GM18507 (cell line): ENCODE data around the gene ACTR1B.
"Not testable (repeated sequence)": the region's sequence is repeated elsewhere in the genome, so short reads cannot be mapped to it uniquely, and the experiment has no call there.

Experiments
- DNase-seq: peaks from one replicate; pipeline ENCODE4 v3.0.0; 2011; ENCODE audit warnings: low read depth; ENCODE audit not compliant: insufficient read length; ENCODE audit errors: extremely low spot score
- FAIRE-seq: peaks from 2 replicates; lab custom pipeline; 2011; peaks lifted over from hg19 to GRCh38; lab: Jason Lieb, UNC

Gene ACTR1B

DNA sequence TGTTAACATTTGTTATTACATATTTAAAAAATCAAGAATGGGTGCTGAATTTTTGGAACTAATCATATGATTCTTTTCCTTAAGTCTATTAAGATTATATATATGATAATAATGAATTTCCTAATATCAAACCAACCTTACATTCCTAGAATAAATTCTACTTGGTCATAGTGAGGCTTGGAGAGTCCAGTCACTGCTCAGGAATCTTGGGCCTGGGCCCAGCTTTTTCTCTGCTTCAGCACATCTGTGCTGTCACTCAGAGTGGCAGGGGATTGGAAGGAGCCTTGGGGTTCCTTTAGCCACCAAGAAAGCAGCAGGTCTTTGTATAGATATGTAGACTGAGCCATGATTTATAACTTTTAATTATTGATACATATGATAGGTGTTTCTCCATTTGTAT is 29.6 kb upstream of the ACTR1B start:
- DNase-seq (no peak), FAIRE-seq (no peak)

DNA sequence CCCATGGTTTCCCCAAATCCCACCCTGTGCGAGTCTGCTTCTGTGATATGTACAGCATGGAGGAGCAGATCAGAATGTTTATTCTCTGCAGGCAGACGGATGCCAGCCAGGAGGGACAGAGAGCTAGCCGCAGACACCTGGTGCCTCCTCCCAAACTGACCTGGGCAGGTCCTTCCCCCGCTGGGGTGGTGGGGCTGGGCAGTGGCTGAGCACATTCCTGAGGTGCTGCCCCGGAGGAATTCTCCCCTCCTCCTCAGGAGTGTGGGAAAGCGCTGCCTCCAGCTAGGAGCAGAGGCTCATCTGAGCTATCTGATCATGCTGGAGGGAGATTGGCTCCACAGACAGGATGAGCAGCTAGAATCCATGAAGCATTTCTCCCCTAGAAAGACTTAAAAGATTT is 27.3 kb upstream of the ACTR1B start:
- DNase-seq = no peak
- no peak for FAIRE-seq

DNA sequence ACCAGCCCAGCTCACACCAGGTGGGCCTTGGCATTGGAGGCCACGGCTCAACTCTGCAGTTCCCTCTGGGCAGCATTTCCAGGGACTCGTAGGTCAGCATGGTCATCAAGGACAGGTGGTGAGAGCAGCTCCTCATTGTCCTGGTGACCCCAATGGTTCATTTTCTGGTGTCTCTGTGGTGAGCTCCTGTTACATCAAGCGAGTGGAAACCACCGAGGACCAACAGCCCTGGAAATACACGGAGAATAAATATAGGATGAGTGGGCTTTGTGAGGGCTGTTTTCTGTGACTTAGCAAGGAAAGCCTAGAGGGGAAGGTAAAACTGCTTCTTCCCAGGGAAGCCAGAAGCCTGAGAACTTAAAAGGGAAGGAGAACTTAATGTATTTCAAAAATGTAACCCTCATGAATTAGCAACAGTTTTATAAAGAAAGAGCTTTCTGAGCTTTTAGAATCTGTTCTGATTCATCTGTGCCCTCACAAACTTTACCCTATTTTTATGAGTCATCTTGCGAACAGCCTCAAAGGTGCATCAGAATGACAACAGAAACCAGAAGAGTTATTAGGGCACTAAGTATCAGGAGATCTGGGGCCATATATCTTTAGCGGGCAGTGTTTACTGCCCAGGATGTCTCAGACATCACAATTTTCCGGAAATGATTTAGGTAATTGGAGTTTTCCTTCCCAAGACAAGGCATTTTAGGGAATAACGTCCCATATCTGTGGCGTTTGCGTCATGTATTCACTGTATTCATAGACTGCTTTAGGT is 24.4 kb upstream of the ACTR1B start:
- DNase-seq (no peak), FAIRE-seq (no peak)

DNA sequence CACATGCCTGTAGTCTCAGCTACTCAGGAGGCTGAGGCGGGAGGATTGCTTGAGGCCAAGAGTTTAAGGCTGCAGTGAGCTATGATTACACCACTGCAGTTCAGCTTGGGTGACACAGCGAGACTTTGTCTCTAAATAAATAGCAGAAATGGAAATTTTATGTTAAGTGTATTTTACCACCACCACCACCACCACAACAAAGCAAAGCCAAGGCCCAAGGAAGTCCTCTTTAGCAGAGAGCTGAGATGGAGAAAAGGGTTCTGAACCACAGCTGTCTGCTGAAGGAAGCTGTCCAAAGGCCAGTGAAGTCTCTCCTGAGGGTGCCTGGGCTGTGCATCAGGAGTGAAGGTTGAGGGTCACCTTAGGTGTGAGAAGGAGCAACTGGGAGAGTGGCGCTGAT is 23.4 kb upstream of the ACTR1B start:
- FAIRE-seq, DNase-seq: not testable (repeated sequence)

DNA sequence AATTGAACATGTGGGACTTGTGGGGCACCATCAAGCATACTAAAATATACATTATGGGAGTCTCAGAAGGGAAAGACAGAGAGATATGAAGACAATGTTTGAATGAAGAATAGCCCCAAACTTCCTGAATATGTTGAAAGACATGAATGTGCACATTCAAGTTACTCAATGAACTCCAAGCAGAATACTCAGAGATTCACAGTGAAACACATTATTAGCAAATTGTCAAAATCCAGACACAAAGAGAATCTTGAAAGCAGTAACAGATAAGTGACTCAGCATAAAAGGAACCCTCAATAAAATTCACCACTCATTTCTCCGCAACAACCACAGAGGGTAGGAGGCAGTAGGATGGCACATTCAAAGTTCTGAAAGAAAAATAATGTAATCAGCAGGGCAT is 14.5 kb upstream of the ACTR1B start:
- DNase-seq (no peak), FAIRE-seq (no peak)

DNA sequence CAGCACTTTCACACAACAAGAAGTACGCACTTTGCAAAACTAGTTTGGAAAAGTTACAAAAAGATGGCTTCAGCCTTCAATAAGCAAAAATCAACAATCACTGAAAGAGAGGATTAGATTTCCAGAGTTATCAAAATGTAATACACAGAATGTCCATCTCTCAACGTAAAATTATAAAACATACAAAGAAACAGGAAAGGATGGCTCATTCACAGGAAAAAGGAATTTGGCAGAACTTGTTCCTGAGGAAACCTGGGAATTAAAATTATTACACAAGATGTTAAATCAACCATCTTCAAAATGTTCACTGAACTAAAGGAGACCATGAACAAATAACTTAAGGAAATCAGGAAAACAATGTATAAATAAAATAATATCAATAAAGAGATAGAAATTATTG is 13.6 kb upstream of the ACTR1B start:
- DNase-seq (no peak), FAIRE-seq (no peak)

DNA sequence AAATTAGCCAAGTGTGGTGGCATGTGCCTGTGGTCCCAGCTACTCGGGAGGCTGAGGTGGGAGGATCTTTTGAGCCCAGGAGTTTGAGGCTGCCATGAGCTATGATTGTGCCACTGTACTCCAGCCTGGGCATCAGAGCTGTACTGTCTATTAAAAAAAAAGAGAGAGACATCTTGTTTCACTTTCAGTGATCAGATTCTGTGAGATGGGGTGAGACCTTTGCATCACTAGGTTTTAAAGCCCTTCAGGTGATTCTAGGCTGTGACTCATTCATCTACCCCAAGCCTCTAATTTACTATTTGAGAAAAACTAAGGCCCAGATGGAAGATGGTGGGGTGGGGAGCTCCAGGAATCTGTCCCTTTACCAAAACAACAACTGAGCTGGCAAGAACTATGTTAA is 12.8 kb upstream of the ACTR1B start:
- FAIRE-seq = no peak
- DNase-seq = no peak

DNA sequence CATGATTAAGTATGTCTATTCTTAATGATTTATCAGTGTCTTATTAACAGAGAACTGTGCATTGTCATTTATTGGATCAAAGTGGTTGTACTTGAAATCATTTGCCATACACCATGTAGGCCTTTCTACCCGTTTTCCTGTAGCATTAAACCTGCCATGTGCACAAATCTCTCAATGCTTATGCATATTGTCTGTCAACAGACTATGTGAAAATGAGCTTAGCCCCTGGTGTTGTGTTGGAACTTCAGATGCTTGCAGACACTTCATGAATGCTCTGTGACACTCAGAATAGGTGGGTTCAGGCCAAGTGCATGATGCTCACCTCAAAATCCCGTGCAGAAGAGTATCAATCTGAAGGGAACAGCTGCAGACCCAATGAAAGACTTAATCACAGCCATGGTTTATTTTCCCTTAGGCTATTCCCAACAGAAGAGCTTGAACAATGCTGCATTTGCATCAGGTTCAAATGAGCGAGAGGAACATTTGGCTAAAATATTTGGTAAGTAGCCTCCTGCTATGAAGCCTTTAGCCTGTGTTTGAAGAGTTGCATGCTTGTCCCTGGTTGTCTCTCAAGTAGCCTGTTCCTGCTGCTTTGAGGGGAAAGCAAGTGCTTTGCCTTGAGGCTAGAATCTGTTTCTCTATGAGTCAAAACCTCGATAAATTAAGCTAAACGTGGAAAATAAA is 11.7 kb upstream of the ACTR1B start:
- DNase-seq (no peak), FAIRE-seq (no peak)

DNA sequence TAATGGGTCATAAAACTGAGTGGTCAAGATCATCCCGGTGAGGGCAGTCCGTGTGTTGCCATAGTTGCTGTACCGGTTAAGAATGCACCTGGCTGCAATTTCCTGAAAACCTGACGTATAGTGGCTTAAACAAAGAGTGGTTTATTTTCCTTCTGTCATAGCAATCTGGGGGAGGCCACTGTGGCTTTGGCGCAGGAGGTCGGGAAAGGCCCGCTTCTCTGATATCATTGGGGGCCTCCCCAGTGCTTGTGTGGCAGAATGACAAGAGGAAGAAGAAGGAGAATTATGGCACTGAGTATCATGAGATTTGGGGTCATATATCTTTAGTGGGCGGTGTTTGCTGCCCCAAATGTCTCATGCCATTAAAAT is 10.1 kb upstream of the ACTR1B start:
- no peak for DNase-seq

DNA sequence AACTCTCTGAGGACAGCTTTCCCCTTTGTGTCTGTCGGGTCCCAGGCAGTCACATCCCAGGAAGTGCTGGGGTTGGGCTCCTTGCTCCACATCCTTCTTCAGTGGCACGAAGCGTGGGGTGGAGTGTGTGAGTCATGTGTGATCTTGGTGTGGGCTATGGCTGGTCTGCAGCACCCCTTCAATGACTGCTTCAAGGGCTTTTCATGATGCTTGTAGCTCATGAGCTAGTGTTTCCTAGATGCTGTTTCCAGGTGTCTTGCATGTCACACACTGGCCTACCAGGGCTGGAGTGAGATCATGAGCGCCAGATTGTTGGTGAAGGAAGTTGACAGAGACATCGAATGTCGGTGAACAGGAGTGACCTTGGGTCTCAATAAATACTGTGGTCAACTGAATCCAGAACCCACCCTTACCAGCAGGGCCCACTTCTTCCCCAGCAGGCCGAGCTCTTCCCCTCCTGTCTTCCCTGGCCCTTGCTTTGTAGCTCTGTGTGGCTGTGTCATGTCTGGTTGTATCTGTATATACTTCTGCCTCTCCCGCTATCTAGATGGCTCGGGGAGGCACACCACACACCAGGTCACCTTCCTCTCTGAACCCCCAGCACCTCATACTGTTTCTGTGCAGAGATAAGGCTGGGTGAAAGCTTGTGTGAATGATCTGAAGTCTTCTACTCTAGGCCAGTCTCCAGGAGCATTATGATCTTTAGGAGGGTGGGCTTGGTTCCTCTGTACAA is 9.5 kb upstream of the ACTR1B start:
- DNase-seq = no peak
- FAIRE-seq = no peak

More for the DNA sequence above, 10.1 kb upstream of the ACTR1B start:
- no peak for FAIRE-seq

DNA sequence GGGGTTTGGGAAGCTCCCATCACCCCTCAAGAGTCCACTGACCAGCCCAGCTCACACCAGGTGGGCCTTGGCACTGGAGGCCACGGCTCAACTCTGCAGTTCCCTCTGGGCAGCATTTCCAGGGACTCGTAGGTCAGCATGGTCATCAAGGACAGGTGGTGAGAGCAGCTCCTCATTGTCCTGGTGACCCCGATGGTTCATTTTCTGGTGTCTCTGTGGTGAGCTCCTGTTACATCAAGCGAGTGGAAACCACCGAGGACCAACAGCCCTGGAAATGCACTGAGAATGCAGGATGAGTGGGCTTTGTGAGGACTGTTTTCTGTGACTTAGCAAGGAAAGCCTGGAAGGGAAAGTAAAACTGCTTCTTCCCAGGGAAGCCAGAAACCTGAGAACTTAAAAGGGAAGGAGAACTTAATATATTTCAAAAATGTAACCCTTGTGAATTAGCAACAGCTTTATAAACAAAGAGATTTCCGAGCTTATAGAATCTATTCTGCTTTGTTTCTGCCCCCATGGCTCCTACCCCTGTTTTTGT is 8.8 kb upstream of the ACTR1B start:
- not testable (repeated sequence) for FAIRE-seq, DNase-seq

DNA sequence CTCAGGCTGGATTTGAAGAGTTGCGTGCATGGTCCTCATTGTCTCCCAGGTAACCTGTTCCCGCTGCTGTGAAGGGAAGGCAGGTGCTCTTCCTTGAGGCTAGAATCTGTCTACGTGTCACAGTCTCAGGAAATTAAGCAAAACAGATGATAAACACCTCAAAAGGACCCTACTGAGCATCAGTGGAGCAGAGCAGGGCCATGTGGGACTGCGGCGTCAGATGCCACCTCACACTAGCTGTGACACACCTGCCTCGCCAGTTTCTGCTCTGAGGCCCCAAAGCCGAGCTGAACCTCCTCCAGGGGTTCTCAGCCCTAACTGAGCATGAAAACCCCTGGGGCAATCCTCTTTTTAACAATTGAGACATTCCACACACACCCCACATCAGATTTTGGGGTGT is 7.7 kb upstream of the ACTR1B start:
- DNase-seq (no peak), FAIRE-seq (no peak)

DNA sequence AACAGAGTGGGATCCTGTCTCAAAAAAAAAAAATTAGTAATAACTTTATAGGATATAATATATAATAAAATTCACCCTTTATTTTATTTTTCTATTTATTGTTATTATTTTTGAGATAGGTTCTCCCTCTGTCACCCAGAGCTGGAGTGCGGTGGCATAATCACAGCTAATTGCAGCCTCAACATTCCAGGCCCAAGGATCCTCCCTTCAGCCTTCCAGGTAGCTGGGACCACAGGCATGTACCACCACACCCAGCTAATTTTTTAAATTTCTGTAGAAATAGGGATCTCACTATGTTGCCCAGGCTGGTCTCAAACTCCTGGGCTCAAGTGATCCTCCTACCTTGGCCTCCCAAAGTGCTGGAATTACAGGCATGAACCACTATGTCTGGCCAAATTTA is 6.6 kb upstream of the ACTR1B start:
- FAIRE-seq (no peak), DNase-seq (no peak)

DNA sequence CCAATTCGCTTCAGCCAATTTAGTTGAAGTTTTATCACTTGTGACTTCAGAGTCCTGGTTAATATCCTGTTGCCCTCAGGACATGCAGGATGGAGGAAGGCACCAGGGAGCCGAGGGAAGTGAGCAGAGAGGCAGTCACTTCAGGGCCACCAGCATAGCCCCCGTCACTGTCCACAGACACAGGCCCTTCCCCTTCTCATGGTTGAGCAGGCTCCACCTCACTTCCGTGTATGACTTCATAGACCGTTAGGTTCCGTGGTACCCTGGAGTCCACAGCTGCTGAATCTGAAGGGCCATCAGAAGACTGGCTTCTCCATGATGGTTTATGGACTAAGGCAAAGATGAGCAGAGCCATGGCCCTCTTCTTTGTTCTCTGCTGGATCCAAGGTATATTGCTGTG is 5.6 kb upstream of the ACTR1B start, which contains the start of gene C2orf92:
Gene C2orf92 (plus strand): TSS at position 266 of the 400 bp plus-strand sequence. CDS start 76 bp downstream, at position 342.
- FAIRE-seq = no peak
- no peak for DNase-seq

DNA sequence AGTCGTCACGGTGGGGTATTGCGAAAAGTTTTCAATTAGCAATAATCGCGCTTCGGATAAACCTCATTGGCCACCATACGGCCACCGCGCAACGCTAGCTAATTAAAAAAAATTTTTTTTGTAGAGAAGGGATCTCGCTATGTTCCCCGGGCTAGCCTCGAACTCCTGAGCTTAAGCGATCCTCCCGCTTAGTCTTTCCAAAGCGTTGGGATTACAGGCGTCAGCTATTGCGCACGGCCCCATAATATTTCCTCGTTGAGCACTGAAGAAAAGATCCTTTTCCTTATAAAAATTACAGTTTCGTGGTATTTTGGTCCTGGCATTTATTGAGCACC is 759 bp upstream of the ACTR1B start:
- FAIRE-seq (no peak), DNase-seq (no peak)

DNA sequence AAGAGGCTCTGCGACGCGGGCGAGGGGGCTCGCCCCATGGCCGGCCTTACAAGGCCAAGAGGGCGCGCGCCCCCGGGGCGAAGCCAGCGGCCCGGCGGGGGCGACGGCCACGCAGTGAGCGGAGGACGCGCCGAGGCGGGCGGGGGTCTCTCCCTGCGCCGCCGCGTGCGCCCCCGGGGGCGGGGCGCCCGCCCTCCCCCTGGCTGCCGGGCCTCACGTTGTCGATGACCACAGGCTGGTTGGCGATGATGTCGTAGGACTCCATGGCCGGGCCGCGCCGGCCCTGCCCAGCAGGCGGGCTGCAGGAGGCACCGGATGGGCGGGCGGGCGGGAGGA is 250 bp downstream of the ACTR1B start:
- DNase-seq (no peak), FAIRE-seq (no peak)

DNA sequence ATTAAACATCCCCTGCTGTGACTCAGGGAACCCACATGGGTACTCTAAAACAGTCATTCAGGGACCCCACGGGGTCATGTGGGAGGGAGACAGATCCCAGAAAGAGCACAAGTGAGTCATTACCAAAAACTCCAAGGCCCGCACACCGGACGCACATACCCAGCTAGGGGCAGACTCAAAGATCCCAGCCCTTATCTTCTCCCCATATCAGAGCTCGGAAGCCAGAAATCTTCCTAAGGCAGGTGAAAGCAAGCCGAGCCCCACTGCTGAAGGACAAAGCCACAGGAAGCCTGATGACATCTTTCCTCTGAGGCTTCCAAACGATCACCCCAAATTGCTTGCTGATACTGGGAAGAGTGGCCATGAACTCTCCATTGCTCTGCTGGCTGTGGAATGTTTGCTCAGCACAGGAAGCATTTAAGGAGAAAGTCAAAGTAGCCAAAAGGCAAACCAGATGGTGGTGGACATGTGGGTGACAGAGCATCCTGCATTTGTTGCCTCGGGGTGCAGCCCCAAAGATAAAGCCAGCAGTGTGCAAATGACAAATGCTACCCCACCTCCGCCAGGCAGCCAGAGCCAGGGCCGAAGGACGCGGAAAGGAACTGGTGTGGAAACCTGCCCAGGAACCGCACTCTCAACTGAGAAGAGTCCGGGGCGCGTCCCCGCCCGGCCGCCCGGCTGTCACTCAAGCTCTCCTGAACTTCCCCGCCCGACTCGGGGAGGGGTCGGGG is 784 bp downstream of the ACTR1B start:
- no peak for FAIRE-seq

DNA sequence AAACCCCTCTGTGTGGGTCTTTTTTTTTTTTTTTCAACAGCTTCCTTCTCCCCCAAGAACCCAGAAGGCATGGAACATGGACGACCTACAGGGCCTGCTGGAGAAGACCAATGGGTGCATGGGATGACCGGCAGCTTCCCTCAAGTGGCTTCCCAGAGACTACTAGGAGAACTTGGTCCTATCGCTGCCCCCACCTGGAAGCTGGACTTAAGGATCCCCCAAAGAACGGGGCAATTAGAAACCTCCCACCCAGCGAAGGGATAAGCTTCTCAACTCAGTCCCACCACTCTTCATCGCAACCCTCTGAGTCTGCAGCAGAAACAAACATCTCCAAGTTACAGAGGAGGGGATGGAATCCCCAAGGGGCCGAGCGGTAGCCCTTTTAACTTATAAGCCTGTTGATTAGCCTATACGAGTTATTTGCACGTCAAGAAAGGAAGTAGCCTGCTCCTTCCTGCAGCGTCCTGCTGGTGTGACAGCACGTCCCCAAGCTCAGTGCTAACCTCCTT is 1.4 kb downstream of the ACTR1B start:
- DNase-seq (peak; percentile 29), FAIRE-seq (peak; percentile 74)

More for the DNA sequence above, 784 bp downstream of the ACTR1B start:
- DNase-seq = peak; percentile 43

DNA sequence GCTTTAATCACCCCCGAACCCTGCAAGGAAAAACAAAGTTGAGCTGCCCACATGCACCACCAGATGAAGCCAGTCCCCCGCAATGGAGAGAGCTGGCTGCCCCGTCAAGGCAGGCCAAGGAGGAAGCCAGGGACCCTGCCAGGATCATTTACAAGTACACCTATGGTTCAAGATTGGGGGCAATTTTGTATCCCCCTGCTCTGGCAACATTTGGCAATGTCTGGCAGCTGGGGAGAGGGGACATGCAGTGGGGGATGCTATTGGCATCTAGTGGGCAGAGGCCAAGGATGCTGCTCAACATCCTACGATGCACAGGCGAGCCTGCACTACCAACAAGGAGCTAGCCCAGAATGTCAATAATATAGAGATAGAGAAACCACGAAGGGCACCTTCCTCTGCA is 1.9 kb downstream of the ACTR1B start:
- DNase-seq (no peak), FAIRE-seq (no peak)
